ENCODE data around the gene KCTD15.

GRCh38 chr19:33812388-33813330 lies 16.0 kb downstream of the KCTD15 start:
- TF ChIP-seq, protein P1, sequence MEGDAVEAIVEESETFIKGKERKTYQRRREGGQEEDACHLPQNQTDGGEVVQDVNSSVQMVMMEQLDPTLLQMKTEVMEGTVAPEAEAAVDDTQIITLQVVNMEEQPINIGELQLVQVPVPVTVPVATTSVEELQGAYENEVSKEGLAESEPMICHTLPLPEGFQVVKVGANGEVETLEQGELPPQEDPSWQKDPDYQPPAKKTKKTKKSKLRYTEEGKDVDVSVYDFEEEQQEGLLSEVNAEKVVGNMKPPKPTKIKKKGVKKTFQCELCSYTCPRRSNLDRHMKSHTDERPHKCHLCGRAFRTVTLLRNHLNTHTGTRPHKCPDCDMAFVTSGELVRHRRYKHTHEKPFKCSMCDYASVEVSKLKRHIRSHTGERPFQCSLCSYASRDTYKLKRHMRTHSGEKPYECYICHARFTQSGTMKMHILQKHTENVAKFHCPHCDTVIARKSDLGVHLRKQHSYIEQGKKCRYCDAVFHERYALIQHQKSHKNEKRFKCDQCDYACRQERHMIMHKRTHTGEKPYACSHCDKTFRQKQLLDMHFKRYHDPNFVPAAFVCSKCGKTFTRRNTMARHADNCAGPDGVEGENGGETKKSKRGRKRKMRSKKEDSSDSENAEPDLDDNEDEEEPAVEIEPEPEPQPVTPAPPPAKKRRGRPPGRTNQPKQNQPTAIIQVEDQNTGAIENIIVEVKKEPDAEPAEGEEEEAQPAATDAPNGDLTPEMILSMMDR (IDR thresholded peaks at IDR 0.05), result no peak
- no peak for TF ChIP-seq ZFX (IDR thresholded peaks at IDR 0.05; ENCODE audit: borderline replicate concordance)
